ENCODE data around the gene TRPC6. TPM values are rescaled to one million over a fixed set of nuclear protein-coding genes. Genes with fewer than 3 reads are reported as not detected.

The TRPC6 gene
- polyA plus RNA-seq, 1 donor (not counting 4 experiments of a cell fraction or from before 2014, with no cell fraction given), result 0.04 TPM

DNA sequence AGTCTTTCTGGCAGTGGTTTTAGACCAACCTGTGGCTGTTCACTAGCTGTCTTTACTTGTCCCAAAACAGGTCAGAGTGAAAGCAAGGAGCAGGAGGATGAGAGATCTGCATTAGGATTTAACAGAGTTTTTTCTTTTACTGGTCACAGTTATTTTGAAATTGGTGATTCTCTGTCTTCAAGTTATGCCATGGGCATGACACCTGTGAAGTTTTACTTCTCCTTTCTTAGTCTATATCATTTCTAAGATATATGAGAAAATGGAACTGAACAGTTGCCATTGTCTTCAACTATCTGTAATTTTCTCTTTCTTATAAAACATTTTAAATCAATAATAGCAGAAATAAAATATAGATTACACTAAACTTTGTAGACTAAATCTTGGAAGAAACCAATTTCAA lies 60.6 kb downstream of the TRPC6 start:
- Histone ChIP-seq H3K9me1 (ENCODE audit: control insufficient read depth, extremely low read depth, insufficient read depth, low read length) (no peaks in the 10 kb centered on the region), H3K27ac (ENCODE audit: control insufficient read depth, insufficient read depth, low read length) (no peak overlapping the region), H3K4me3 (ENCODE audit: control insufficient read depth in 2 of 3, extremely low read depth in 1 of 3, insufficient read depth in 2 of 3, low read depth in 1 of 3, low read length in 3 of 3) (no peak overlapping the region), H3K4me2 (ENCODE audit: control insufficient read depth, extremely low read depth, insufficient read depth, low read depth, low read length) (no peak overlapping the region), H3K27me3 (ENCODE audit: control insufficient read depth, extremely low read depth, insufficient read depth, low read length) (no peaks in the 10 kb centered on the region), H3K79me2 (ENCODE audit: control insufficient read depth, insufficient read depth, low read length) (no peaks in the 10 kb centered on the region), H3K9me3 (ENCODE audit: control insufficient read depth, low read depth, low read length) (no peaks in the 10 kb centered on the region), H3K4me1 (ENCODE audit: control insufficient read depth, extremely low read depth, insufficient read depth, low read length) (no peaks in the 10 kb centered on the region), H2AFZ (ENCODE audit: control insufficient read depth, low read length) (no peak overlapping the region), H3K9ac (ENCODE audit: control insufficient read depth, extremely low read depth, insufficient read depth, low read length) (no peak overlapping the region), H4K20me1 (ENCODE audit: control insufficient read depth, extremely low read depth, insufficient read depth, low read length) (no peaks in the 10 kb centered on the region), H3K36me3 (ENCODE audit: control insufficient read depth in 2 of 2, extremely low read depth in 1 of 2, insufficient read depth in 2 of 2, low read length in 2 of 2) (no peaks in the 10 kb centered on the region)
- no peak for TF ChIP-seq EZH2 (IDR thresholded peaks at IDR 0.05; ENCODE audit: low read length)
- TF ChIP-seq, protein P1, sequence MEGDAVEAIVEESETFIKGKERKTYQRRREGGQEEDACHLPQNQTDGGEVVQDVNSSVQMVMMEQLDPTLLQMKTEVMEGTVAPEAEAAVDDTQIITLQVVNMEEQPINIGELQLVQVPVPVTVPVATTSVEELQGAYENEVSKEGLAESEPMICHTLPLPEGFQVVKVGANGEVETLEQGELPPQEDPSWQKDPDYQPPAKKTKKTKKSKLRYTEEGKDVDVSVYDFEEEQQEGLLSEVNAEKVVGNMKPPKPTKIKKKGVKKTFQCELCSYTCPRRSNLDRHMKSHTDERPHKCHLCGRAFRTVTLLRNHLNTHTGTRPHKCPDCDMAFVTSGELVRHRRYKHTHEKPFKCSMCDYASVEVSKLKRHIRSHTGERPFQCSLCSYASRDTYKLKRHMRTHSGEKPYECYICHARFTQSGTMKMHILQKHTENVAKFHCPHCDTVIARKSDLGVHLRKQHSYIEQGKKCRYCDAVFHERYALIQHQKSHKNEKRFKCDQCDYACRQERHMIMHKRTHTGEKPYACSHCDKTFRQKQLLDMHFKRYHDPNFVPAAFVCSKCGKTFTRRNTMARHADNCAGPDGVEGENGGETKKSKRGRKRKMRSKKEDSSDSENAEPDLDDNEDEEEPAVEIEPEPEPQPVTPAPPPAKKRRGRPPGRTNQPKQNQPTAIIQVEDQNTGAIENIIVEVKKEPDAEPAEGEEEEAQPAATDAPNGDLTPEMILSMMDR (optimal IDR thresholded peaks at IDR 0.05 in 1 of 3, IDR thresholded peaks at IDR 0.05 in 1 of 3, conservative IDR thresholded peaks at IDR 0.05 in 1 of 3; ENCODE audit: extremely low read depth in 1 of 3, insufficient read depth in 2 of 3, low read length in 3 of 3), result no peak
- DNase-seq (ENCODE audit: low read depth, low spot score) (no peak), FAIRE-seq (no peak)
- dilution Hi-C loops (cut with MboI; ENCODE audit: extremely low pct_ligation_motif_present, low sequenced_read_pairs), result no loop called here

DNA sequence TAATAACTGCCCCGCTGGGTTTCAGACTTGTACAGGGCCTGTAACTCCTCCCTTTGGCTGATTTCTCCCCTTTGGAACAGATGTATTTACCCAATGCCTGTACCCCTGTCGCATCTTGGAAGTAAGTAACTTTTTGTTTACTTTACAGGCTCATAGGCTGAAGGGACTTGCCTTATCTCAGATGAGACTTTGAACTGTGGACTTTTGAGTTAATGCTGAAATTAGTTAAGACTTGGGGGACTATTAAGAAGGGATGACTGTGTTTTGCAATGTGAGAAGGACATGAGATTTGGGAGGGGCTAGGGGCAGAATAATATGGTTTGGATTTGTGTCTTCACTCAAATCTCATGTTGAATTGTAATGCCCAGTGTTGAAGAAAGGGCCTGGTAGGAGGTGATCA lies 62.0 kb downstream of the TRPC6 start:
- no peak for TF ChIP-seq EZH2 (IDR thresholded peaks at IDR 0.05; ENCODE audit: low read length)
- TF ChIP-seq, protein P1 (optimal IDR thresholded peaks at IDR 0.05 in 1 of 3, IDR thresholded peaks at IDR 0.05 in 1 of 3, conservative IDR thresholded peaks at IDR 0.05 in 1 of 3; ENCODE audit: extremely low read depth in 1 of 3, insufficient read depth in 2 of 3, low read length in 3 of 3), result no peak
- H3K36me3 ChIP-seq (ENCODE audit: control insufficient read depth in 2 of 2, extremely low read depth in 1 of 2, insufficient read depth in 2 of 2, low read length in 2 of 2), result no peaks in the 10 kb centered on the region
- H3K9ac ChIP-seq (ENCODE audit: control insufficient read depth, extremely low read depth, insufficient read depth, low read length), result no peak overlapping the region
- H3K79me2 ChIP-seq (ENCODE audit: control insufficient read depth, insufficient read depth, low read length), result no peaks in the 10 kb centered on the region
- dilution Hi-C loops (cut with MboI; ENCODE audit: extremely low pct_ligation_motif_present, low sequenced_read_pairs), result no loop called here
- H3K27ac ChIP-seq (ENCODE audit: control insufficient read depth, insufficient read depth, low read length), result no peak overlapping the region
- no peaks in the 10 kb centered on the region for H3K27me3 ChIP-seq (ENCODE audit: control insufficient read depth, extremely low read depth, insufficient read depth, low read length)
- H4K20me1 ChIP-seq (ENCODE audit: control insufficient read depth, extremely low read depth, insufficient read depth, low read length), result no peaks in the 10 kb centered on the region
- H3K9me3 ChIP-seq (ENCODE audit: control insufficient read depth, low read depth, low read length), result no peaks in the 10 kb centered on the region
- no peaks in the 10 kb centered on the region for H3K9me1 ChIP-seq (ENCODE audit: control insufficient read depth, extremely low read depth, insufficient read depth, low read length)
- H3K4me1 ChIP-seq (ENCODE audit: control insufficient read depth, extremely low read depth, insufficient read depth, low read length), result no peaks in the 10 kb centered on the region
- DNase-seq (ENCODE audit: low read depth, low spot score), result no peak
- FAIRE-seq, result no peak
- H3K4me2 ChIP-seq (ENCODE audit: control insufficient read depth, extremely low read depth, insufficient read depth, low read depth, low read length), result no peak overlapping the region
- no peak overlapping the region for H2AFZ ChIP-seq (ENCODE audit: control insufficient read depth, low read length)
- H3K4me3 ChIP-seq (ENCODE audit: control insufficient read depth in 2 of 3, extremely low read depth in 1 of 3, insufficient read depth in 2 of 3, low read depth in 1 of 3, low read length in 3 of 3), result no peak overlapping the region

Measured in keratinocyte (primary cell).